HepG2 (cell line): ENCODE results near the gene LGALS8. TPM values are rescaled to one million over a fixed set of nuclear protein-coding genes. Genes with fewer than 3 reads are reported as not detected.

Experiments used
- ATM ChIP-seq: fragments of 450-650 bp; IDR thresholded peaks from 2 replicates; pipeline ENCODE4 v1.7.1; 2017; ENCODE audit warnings: mild to moderate bottlenecking, borderline replicate concordance
- KLF12 ChIP-seq: sonication (generic); formaldehyde crosslinking; IDR thresholded peaks from 2 replicates; pipeline ENCODE4 v1.4.0; 2020; ENCODE audit warnings: missing genetic modification reagents, borderline replicate concordance
- MIER2 ChIP-seq: IDR thresholded peaks from 2 replicates; pipeline ENCODE4 v1.6.1; 2016; ENCODE audit warnings: missing biosample characterization, missing genetic modification reagents
- POLR2AphosphoS5 ChIP-seq: IDR thresholded peaks from 2 replicates; pipeline ENCODE4 v1.6.1; 2012; ENCODE audit warnings: low read depth, low read length
- RBFOX2 ChIP-seq: fragments of 200-400 bp; formaldehyde crosslinking; IDR thresholded peaks from 2 replicates; pipeline ENCODE4 v1.6.1; 2017; ENCODE audit warnings: low read depth, mild to moderate bottlenecking, low read length
- SAP130 ChIP-seq: IDR thresholded peaks from 2 replicates; pipeline ENCODE4 v1.6.1; 2016; ENCODE audit warnings: low read depth
- SOX6 ChIP-seq, 2 experiments: fragments of 450-650 bp in 1 of 2; sonication (generic) in 1 of 2; formaldehyde crosslinking in 1 of 2; IDR thresholded peaks; 2 replicates each; pipeline versions ENCODE4 v1.4.0 to v1.6.1; 2017 to 2020; ENCODE audit warnings: antibody characterized with exemption in 1 of 2, mild to moderate bottlenecking in 1 of 2, missing genetic modification reagents in 1 of 2
- TSC22D2 ChIP-seq: sonication (generic); formaldehyde crosslinking; IDR thresholded peaks from 2 replicates; pipeline ENCODE4 v1.5.1; 2020; ENCODE audit warnings: missing genetic modification reagents, mild to moderate bottlenecking, borderline replicate concordance
- XBP1 ChIP-seq: sonication (generic); formaldehyde crosslinking; IDR thresholded peaks from 2 replicates; pipeline ENCODE4 v1.5.0; 2020; ENCODE audit warnings: missing genetic modification reagents
- YEATS2 ChIP-seq: sonication (generic); formaldehyde crosslinking; IDR thresholded peaks from 2 replicates; pipeline ENCODE4 v1.4.0; 2020; ENCODE audit warnings: missing genetic modification reagents, borderline replicate concordance
- ZFP36L1 ChIP-seq: sonication (generic); formaldehyde crosslinking; IDR thresholded peaks from 2 replicates; pipeline ENCODE4 v1.8.0; 2022; ENCODE audit warnings: mild to moderate bottlenecking, missing genetic modification reagents, moderate library complexity
- ZNF570 ChIP-seq: sonication (generic); formaldehyde crosslinking; IDR thresholded peaks from 2 replicates; pipeline ENCODE4 v1.4.0; 2020; ENCODE audit warnings: mild to moderate bottlenecking, missing genetic modification reagents, borderline replicate concordance
- polyA plus RNA-seq, 8 experiments: library from polyadenylated mRNA; depleted of rRNA in 3 of 8; stranded (reverse) in 7 of 8; unstranded in 1 of 8; fragments of >200 nt; fragmentation: Illumina TruSeq in 4 of 8; extraction: Trizol in 4 of 8; gene quantifications; 2 replicates each; pipeline versions ENCODE4 v1.2.1 to v1.2.3, GENCODE V29; 2011 to 2016; ENCODE audit warnings: low read depth in 4 of 8, missing spikeins in 1 of 8, mixed read lengths in 1 of 8; ENCODE audit not compliant: insufficient read depth in 1 of 8
- total RNA-seq, 5 experiments: library from RNA; depleted of rRNA; stranded (reverse); fragments of >200 nt; fragmentation: Illumina TruSeq; extraction: Trizol; gene quantifications; 2 replicates each; pipeline ENCODE4 v1.2.3, GENCODE V29; 2016; ENCODE audit warnings: low read depth in 1 of 5
- TF ChIP-seq, protein P1 (sequence below), 2 experiments: sonication (generic) in 1 of 2; formaldehyde crosslinking in 1 of 2; IDR thresholded peaks; 2 replicates each; pipeline versions ENCODE4 v1.4.0 to v1.6.1; 2016 to 2020; ENCODE audit warnings: borderline replicate concordance in 1 of 2, low read depth in 1 of 2, mild to moderate bottlenecking in 1 of 2, missing genetic modification reagents in 1 of 2
- TF ChIP-seq, protein P2 (sequence below), 2 experiments: sonication (generic) in 1 of 2; formaldehyde crosslinking in 1 of 2; IDR thresholded peaks; 2 replicates each; pipeline versions ENCODE4 v1.5.1 to v1.6.1; 2011 to 2020; ENCODE audit warnings: borderline replicate concordance in 1 of 2, low read depth in 1 of 2, low read length in 1 of 2, mild to moderate bottlenecking in 1 of 2, missing genetic modification reagents in 1 of 2, moderate library complexity in 1 of 2
- TF ChIP-seq, protein P3 (sequence below): sonication (generic); formaldehyde crosslinking; IDR thresholded peaks from 2 replicates; pipeline ENCODE4 v1.5.1; 2020; ENCODE audit warnings: missing genetic modification reagents, mild to moderate bottlenecking, borderline replicate concordance
- TF ChIP-seq, protein P4 (sequence below): sonication (generic); formaldehyde crosslinking; IDR thresholded peaks from 2 replicates; pipeline ENCODE4 v1.4.0; 2020; ENCODE audit warnings: missing genetic modification reagents

Gene LGALS8
- total and polyA plus RNA-seq, 2 of the 13 experiments (the other 11 are each of a cell fraction or from before 2014, with no cell fraction given), result 29.3 to 185 TPM

DNA sequence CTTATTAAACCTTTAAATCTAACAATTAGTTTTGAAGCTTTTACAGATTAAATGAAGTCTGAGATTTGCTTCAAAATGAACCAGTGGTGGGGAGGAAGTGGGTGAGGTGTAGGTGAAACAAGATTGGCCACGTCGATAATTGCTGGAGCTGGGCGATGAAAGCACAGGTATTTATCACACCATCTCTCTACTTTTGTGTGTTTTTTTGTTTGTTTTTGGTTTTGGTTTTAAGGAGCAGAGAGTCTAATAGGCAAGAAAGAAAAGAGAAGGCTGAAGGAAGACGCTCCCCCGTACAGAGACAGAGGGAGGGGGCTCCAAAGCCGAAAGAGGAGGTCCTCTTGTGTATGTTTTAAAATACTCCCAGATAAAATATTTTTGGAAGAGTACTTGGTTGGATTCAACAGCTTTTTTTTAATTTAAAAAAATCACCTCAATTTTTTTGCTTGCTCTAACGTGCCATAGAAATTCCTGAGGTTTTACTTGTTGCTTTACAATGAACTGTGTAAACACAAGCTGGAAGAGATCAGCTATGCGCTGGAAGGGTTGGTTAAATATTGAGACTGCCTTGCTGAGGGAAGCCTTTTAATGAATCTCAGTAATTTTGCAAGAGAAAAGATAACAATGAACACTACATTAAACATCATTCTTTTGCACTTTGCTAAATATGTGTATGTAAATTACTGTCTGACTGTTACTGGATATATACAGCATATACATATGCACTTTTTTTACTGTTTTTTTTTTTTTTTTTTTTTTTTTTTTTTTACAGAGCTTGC lies 6.7 kb upstream of the LGALS8 start (continued):
- TF ChIP-seq, protein P1, sequence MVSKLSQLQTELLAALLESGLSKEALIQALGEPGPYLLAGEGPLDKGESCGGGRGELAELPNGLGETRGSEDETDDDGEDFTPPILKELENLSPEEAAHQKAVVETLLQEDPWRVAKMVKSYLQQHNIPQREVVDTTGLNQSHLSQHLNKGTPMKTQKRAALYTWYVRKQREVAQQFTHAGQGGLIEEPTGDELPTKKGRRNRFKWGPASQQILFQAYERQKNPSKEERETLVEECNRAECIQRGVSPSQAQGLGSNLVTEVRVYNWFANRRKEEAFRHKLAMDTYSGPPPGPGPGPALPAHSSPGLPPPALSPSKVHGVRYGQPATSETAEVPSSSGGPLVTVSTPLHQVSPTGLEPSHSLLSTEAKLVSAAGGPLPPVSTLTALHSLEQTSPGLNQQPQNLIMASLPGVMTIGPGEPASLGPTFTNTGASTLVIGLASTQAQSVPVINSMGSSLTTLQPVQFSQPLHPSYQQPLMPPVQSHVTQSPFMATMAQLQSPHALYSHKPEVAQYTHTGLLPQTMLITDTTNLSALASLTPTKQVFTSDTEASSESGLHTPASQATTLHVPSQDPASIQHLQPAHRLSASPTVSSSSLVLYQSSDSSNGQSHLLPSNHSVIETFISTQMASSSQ (IDR thresholded peaks at IDR 0.05; ENCODE audit: low read depth), result 0 out of 2 replicates have a peak, but pooled peaks have one; percentile 20
- TF ChIP-seq, protein P1 (CRISPR knock-in tag; IDR thresholded peaks at IDR 0.05; ENCODE audit: borderline replicate concordance), result peak; percentile 34; the same call in 1 of the 2 replicates
- TF ChIP-seq YEATS2 (CRISPR knock-in tag), result no peak
- no peak for TF ChIP-seq XBP1 (CRISPR knock-in tag)
- TF ChIP-seq SOX6 (IDR thresholded peaks at IDR 0.05), result no peak
- peak; percentile 79 for TF ChIP-seq SOX6 (CRISPR knock-in tag; IDR thresholded peaks at IDR 0.05)
- TF ChIP-seq MIER2 (CRISPR knock-in tag), result no peak
- TF ChIP-seq, protein P2, sequence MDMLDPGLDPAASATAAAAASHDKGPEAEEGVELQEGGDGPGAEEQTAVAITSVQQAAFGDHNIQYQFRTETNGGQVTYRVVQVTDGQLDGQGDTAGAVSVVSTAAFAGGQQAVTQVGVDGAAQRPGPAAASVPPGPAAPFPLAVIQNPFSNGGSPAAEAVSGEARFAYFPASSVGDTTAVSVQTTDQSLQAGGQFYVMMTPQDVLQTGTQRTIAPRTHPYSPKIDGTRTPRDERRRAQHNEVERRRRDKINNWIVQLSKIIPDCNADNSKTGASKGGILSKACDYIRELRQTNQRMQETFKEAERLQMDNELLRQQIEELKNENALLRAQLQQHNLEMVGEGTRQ (IDR thresholded peaks at IDR 0.05; ENCODE audit: low read depth, low read length), result no peak
- TF ChIP-seq, protein P2 (CRISPR knock-in tag; IDR thresholded peaks at IDR 0.05; ENCODE audit: borderline replicate concordance), result no peak
- no peak for TF ChIP-seq ZNF570 (CRISPR knock-in tag)
- TF ChIP-seq RBFOX2, result no peak
- TF ChIP-seq, protein P3, sequence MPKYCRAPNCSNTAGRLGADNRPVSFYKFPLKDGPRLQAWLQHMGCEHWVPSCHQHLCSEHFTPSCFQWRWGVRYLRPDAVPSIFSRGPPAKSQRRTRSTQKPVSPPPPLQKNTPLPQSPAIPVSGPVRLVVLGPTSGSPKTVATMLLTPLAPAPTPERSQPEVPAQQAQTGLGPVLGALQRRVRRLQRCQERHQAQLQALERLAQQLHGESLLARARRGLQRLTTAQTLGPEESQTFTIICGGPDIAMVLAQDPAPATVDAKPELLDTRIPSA (CRISPR knock-in tag), result no peak
- TF ChIP-seq SAP130 (CRISPR knock-in tag), result peak; percentile 56
- TF ChIP-seq ATM, result no peak
- no peak for TF ChIP-seq ZFP36L1 (CRISPR knock-in tag)
- no peak for TF ChIP-seq POLR2AphosphoS5
- TF ChIP-seq, protein P4, sequence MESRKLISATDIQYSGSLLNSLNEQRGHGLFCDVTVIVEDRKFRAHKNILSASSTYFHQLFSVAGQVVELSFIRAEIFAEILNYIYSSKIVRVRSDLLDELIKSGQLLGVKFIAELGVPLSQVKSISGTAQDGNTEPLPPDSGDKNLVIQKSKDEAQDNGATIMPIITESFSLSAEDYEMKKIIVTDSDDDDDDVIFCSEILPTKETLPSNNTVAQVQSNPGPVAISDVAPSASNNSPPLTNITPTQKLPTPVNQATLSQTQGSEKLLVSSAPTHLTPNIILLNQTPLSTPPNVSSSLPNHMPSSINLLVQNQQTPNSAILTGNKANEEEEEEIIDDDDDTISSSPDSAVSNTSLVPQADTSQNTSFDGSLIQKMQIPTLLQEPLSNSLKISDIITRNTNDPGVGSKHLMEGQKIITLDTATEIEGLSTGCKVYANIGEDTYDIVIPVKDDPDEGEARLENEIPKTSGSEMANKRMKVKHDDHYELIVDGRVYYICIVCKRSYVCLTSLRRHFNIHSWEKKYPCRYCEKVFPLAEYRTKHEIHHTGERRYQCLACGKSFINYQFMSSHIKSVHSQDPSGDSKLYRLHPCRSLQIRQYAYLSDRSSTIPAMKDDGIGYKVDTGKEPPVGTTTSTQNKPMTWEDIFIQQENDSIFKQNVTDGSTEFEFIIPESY (CRISPR knock-in tag), result no peak
- TF ChIP-seq KLF12 (CRISPR knock-in tag), result no peak
- TF ChIP-seq TSC22D2 (CRISPR knock-in tag), result no peak
